Measurements from ENCODE around the gene PRKAA1.
A peak's percentile ranks its signal among the peaks of the same experiment; 100 is the strongest.

DNA sequence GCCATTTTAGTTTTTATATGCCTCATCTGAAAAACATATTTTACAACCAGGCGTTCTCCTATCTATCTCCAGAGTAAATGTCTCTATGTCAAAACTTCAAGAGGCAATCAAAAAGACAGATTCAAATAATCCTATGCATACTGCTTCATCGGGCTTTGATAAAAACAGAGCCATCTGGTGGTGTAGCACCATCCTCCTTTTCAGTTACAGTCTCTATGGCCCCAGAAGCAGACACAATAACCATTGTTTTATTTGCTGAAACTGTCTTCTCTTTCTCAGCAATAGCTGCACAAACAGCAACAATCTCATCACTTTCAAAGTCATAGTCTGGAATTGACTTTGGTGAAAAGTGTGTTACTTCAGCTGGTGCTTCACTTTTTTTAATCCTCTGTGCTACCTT is 82.2 kb downstream of the PRKAA1 start:
- no peak for TF ChIP-seq POLR2A (IDR thresholded peaks at IDR 0.05)
- TF ChIP-seq, protein P1, sequence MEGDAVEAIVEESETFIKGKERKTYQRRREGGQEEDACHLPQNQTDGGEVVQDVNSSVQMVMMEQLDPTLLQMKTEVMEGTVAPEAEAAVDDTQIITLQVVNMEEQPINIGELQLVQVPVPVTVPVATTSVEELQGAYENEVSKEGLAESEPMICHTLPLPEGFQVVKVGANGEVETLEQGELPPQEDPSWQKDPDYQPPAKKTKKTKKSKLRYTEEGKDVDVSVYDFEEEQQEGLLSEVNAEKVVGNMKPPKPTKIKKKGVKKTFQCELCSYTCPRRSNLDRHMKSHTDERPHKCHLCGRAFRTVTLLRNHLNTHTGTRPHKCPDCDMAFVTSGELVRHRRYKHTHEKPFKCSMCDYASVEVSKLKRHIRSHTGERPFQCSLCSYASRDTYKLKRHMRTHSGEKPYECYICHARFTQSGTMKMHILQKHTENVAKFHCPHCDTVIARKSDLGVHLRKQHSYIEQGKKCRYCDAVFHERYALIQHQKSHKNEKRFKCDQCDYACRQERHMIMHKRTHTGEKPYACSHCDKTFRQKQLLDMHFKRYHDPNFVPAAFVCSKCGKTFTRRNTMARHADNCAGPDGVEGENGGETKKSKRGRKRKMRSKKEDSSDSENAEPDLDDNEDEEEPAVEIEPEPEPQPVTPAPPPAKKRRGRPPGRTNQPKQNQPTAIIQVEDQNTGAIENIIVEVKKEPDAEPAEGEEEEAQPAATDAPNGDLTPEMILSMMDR (IDR thresholded peaks at IDR 0.05), result peak in 1 of 5 experiments; percentile 18
- TF ChIP-seq POLR2AphosphoS5 (IDR thresholded peaks at IDR 0.05), result no peak
